ENCODE data around the gene GNAZ.

The GNAZ gene

DNA sequence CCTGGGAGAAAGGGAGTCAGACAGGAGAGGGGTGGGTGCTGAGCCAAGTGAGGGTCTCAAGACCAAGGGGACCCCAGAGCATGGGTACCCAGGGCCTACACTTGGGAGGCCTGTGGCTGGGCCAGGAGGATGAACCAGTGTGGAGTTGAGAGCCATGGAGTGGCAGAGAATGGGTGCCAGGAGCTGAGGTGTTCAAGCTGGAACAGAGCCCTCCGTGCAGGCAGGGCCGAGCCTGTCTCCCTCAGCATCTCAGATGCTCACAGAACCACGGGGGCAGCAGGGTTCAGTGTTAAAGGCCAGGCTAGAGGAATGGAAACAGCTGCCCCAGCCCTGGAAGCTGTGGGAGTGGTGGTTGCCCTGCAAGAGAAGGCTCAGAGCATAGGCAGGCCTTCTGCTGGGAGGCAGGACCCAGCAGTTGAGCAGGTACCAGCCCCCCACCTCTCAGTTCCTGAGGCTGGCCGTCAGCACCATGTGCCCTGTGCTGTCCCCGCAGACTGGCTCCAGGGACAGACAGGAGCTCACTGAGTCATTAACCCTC is 39.2 kb downstream of the GNAZ start:
- H3K9me3 Mint-ChIP-seq: no peaks in the 10 kb centered on the region
- no peaks in the 10 kb centered on the region for H3K36me3 Mint-ChIP-seq
- H3K4me1 Mint-ChIP-seq: no peaks in the 10 kb centered on the region

DNA sequence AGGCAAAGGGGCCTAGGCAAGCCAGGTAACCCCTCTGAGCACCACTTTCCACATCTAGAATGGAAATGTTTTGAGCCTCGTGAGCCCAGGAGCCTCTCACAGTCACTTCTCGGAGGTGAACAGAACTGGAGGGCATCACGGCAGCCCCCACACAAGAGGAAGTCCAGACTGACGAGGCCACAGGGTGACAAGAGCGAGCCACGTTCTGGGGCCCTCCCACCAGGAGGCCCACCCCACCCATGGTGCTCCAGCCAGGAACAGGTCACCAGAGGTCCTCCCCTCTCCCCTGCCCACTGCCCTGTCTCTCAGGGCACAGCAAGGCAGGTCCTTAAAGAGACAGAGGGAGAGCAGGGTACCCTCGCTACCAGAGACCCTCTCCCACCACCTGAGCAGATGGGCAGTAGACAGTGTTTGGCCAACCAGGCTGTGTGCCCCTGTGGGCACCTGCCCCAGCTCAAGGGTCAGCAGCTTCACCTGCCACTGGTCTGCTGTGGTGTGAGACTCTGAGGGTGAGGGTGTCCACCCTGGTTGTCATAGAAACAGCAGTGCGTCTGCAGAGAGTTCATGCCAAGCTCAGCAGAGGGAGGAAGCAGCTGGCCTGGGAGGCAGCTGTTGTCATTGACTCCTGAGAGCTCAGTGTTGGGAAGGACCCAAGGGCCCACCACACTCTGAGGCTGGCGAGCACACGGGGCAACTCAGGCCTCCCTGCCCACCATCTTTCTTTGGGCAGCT is 40.0 kb downstream of the GNAZ start:
- H3K4me3 Mint-ChIP-seq: no peak overlapping the region
- no peaks in the 10 kb centered on the region for H3K27me3 Mint-ChIP-seq
- no peaks in the 10 kb centered on the region for H3K9me3 Mint-ChIP-seq
- H3K27ac Mint-ChIP-seq: no peak overlapping the region
- H3K4me1 Mint-ChIP-seq: no peaks in the 10 kb centered on the region
- H3K36me3 Mint-ChIP-seq: no peaks in the 10 kb centered on the region
- no peak for ATAC-seq

More for the DNA sequence above, 39.2 kb downstream of the GNAZ start:
- H3K4me3 Mint-ChIP-seq: no peak overlapping the region
- no peak overlapping the region for H3K27ac Mint-ChIP-seq
- ATAC-seq: no peak
- no peaks in the 10 kb centered on the region for H3K27me3 Mint-ChIP-seq

GRCh38 chr22:23110922-23111527 is 40.7 kb downstream of the GNAZ start:
- H3K36me3 Mint-ChIP-seq: no peaks in the 10 kb centered on the region
- H3K4me1 Mint-ChIP-seq: no peaks in the 10 kb centered on the region
- no peak overlapping the region for H3K4me3 Mint-ChIP-seq
- no peak overlapping the region for H3K27ac Mint-ChIP-seq
- no peaks in the 10 kb centered on the region for H3K27me3 Mint-ChIP-seq
- no peak for ATAC-seq
- H3K9me3 Mint-ChIP-seq: no peaks in the 10 kb centered on the region

GRCh38 chr22:23112472-23113012 is 42.2 kb downstream of the GNAZ start:
- ATAC-seq: no peak
- no peaks in the 10 kb centered on the region for H3K27me3 Mint-ChIP-seq
- H3K36me3 Mint-ChIP-seq: no peaks in the 10 kb centered on the region
- H3K4me1 Mint-ChIP-seq: no peaks in the 10 kb centered on the region
- H3K9me3 Mint-ChIP-seq: no peaks in the 10 kb centered on the region
- no peak overlapping the region for H3K27ac Mint-ChIP-seq
- H3K4me3 Mint-ChIP-seq: no peak overlapping the region

- no peaks in the 10 kb centered on the region for H3K36me3 Mint-ChIP-seq
- ATAC-seq: no peak
- H3K4me3 Mint-ChIP-seq: no peak overlapping the region
- H3K9me3 Mint-ChIP-seq: no peaks in the 10 kb centered on the region
- H3K27ac Mint-ChIP-seq: no peak overlapping the region
- H3K27me3 Mint-ChIP-seq: no peaks in the 10 kb centered on the region
- no peaks in the 10 kb centered on the region for H3K4me1 Mint-ChIP-seq
Observed at GRCh38 chr22:23113067-23113846, 42.9 kb downstream of the GNAZ start.

- Mint-ChIP-seq H3K36me3 (no peaks in the 10 kb centered on the region), H3K9me3 (no peaks in the 10 kb centered on the region), H3K4me1 (peaks cover 1% of the 10 kb centered on the region), H3K4me3 (no peak overlapping the region), H3K27ac (no peak overlapping the region), H3K27me3 (no peaks in the 10 kb centered on the region)
- ATAC-seq: no peak
Observed at GRCh38 chr22:23113847-23114720, 43.8 kb downstream of the GNAZ start.

GRCh38 chr22:23114721-23115020 is 44.4 kb downstream of the GNAZ start:
- H3K36me3 Mint-ChIP-seq: no peaks in the 10 kb centered on the region
- H3K4me1 Mint-ChIP-seq: peaks cover 7% of the 10 kb centered on the region
- H3K27ac Mint-ChIP-seq: no peak overlapping the region
- no peak overlapping the region for H3K4me3 Mint-ChIP-seq
- no peak for ATAC-seq
- no peaks in the 10 kb centered on the region for H3K9me3 Mint-ChIP-seq
- no peaks in the 10 kb centered on the region for H3K27me3 Mint-ChIP-seq

- Mint-ChIP-seq H3K27me3 (no peaks in the 10 kb centered on the region), H3K9me3 (no peaks in the 10 kb centered on the region), H3K4me1 (peaks cover 11% of the 10 kb centered on the region), H3K27ac (no peak overlapping the region), H3K36me3 (no peaks in the 10 kb centered on the region), H3K4me3 (no peak overlapping the region)
- ATAC-seq: no peak
Observed at GRCh38 chr22:23115369-23115768, 45.0 kb downstream of the GNAZ start.

DNA sequence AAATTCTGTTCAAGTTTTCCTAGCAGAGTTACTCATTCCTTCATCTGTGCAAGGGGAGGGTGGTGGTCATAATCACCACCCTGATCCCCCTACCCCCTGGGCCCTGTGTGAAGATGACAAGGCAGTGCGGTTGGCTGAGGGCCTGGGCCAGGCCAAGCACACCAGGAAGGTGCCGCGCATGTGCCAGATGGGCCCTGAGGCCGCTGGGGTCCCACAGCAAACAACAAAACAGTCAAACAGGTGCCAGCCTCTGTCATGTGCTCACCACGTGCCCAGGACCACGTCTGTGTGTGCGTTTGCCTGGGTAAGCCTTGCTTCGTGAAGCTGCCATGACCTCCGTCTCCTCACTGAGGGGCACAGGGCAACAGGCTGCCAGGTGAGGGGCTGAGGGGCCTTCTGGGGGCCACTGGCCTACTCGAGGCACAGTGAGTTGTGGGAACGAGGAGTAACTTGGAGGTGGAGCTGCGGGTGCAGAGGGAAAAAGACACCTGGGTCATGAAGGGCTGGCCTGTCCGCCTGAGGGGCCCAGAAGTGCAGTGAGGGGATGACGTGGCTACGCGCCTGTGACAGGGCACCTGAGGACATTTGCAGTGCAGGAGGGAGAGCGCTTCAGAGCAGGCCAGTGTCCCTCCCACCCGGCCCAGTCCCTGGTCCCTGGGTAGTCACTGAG is 45.6 kb downstream of the GNAZ start:
- H3K9me3 Mint-ChIP-seq: no peaks in the 10 kb centered on the region
- H3K4me1 Mint-ChIP-seq: peaks cover 11% of the 10 kb centered on the region
- H3K27ac Mint-ChIP-seq: no peak overlapping the region
- H3K36me3 Mint-ChIP-seq: no peaks in the 10 kb centered on the region
- H3K27me3 Mint-ChIP-seq: no peaks in the 10 kb centered on the region
- ATAC-seq: no peak
- H3K4me3 Mint-ChIP-seq: no peak overlapping the region

DNA sequence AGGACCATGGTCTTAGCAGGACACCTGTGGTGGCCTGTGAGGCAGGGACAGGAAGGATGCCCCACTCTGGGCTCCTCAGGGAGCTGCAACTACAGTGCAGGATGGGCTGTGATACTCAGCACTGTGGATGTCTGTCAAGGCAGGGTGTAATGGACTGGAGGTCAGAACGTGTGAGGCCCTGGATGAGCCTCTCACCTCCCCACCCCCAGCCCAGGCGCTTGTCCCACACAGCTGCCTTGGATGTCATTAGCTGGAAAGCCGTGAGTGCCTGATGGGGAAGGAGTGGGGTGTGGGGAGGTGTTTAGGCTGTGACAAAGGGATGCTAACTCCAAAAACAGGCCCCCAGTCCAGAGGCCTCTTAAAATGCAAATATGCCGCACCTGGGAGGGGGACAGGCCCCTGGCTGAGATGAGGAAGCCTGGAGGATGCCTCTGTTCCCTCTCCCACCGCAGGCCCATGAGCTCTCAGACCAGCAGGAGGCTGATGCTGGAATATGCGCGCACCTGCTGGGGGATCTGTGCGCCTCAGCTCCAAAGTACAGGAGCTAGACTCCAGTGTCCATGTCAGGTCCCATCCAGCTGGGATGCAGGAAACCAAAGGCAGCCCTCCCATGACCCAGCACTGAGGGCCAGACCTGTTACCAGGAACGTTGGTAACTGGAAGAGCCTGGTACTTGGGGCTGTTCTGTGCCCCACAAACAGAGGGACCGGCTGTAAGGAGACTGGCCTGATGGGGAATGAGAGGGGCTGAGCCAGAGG is 46.4 kb downstream of the GNAZ start:
- Mint-ChIP-seq H3K4me1 (peaks cover 11% of the 10 kb centered on the region), H3K4me3 (no peak overlapping the region), H3K36me3 (no peaks in the 10 kb centered on the region)

DNA sequence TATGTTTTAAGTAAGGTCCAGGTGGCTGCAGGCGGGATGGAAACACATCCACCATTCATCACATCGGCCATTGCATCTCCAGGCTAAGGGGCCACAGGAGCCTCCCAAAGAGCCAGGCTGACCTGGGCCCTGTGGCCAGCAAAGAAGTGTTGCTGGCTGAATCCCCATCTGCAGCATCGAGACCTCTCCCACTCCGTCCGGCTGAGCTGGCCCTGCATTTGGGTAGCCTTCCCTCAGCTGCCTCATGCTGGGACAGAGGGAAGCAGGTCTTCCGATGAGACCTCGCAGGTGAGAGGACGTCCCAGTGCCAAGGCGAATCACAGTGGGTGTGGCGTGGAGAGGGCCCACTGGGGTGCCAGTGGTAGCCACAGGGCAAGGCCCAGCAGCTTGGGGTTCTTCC is 47.0 kb downstream of the GNAZ start:
- Mint-ChIP-seq H3K36me3 (no peaks in the 10 kb centered on the region), H3K4me1 (peaks cover 11% of the 10 kb centered on the region), H3K4me3 (no peak overlapping the region), H3K9me3 (no peaks in the 10 kb centered on the region), H3K27me3 (no peaks in the 10 kb centered on the region), H3K27ac (no peak overlapping the region)
- no peak for ATAC-seq

More for the DNA sequence above, 46.4 kb downstream of the GNAZ start:
- H3K9me3 Mint-ChIP-seq: no peaks in the 10 kb centered on the region
- no peak overlapping the region for H3K27ac Mint-ChIP-seq
- no peaks in the 10 kb centered on the region for H3K27me3 Mint-ChIP-seq
- ATAC-seq: no peak

GRCh38 chr22:23117891-23118646 is 47.8 kb downstream of the GNAZ start:
- Mint-ChIP-seq H3K4me1 (peaks cover 11% of the 10 kb centered on the region), H3K36me3 (no peaks in the 10 kb centered on the region), H3K9me3 (no peaks in the 10 kb centered on the region), H3K27me3 (no peaks in the 10 kb centered on the region), H3K27ac (no peak overlapping the region), H3K4me3 (no peak overlapping the region)
- ATAC-seq: no peak

Measured in stimulated activated memory B cell treated with anti-CD40 and anti-IgM and Interleukin-4, amounts not matched to agents 10 μg/mL and 1 μg/mL and 100 μg/mL, for 72 hours (primary cell).